Measurements from ENCODE around the gene HNRNPL. TPM values are rescaled to one million over a fixed set of nuclear protein-coding genes. Genes with fewer than 3 reads are reported as not detected.
A peak's percentile ranks its signal among the peaks of the same experiment; 100 is the strongest.

HNRNPL gene
- total and polyA plus RNA-seq, 2 donors (not counting 1 experiment from before 2014, with no cell fraction given) = 292 to 418 TPM

DNA sequence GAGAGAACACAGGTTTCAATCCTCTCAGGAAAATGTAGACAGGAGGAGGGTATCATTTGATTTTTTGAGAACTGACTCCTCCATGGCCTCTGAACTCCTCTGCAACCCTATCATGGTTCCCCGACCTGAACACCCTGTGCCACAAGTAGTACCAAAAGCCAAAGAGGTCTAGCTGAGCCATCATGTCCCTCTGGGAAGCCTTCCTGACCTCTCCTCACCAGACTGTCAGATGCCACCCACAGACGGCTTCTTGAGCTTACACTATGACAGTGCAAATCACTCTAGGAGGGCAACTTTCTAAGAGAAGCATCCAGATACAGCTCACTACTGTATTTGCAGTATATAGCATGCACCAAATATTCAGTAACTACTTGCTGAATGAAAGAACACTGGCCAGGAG lies 3.7 kb downstream of the HNRNPL start:
- ChIA-PET POLR2A (interaction anchor here (0.5 to 1.0 kb wide), 3 partner anchors 12 to 83 kb away, joined by 4 to 7 read pairs (median 6); no protein-coding TSS in a partner anchor), CTCF (interaction anchor here (0.7 to 4.3 kb wide), 4 partner anchors 13 to 41 kb away, joined by 3 to 42 read pairs (median 8); no protein-coding TSS in a partner anchor)
- peak overlapping the region; percentile 32 for H3K27ac Mint-ChIP-seq
- Histone ChIP-seq H3K4me3 (ENCODE audit: control extremely low read depth in 1 of 5, extremely low read depth in 1 of 5, insufficient read depth in 1 of 5, low read depth in 2 of 5, low read length in 4 of 5) (no peak overlapping the region), H3K4me1 (ENCODE audit: control insufficient read depth in 2 of 2, insufficient read depth in 2 of 2, low read length in 2 of 2) (peaks cover 60 to 70% of the 10 kb centered on the region in 2 donors), H3K9ac (ENCODE audit: low read length) (no peak overlapping the region), H3K4me2 (replicated peaks; ENCODE audit: low read depth, low read length, poor library complexity, severe bottlenecking) (no peak overlapping the region), H4K20me1 (ENCODE audit: control insufficient read depth, insufficient read depth, low read length, poor library complexity, severe bottlenecking) (peaks cover 81% of the 10 kb centered on the region), H3K9me3 (ENCODE audit: control extremely low read depth in 1 of 3, control insufficient read depth in 2 of 3, insufficient read depth in 1 of 3, low read length in 2 of 3) (no peaks in the 10 kb centered on the region), H3K36me3 (replicated peaks in 1 of 2; ENCODE audit: control extremely low read depth in 1 of 2, control insufficient read depth in 1 of 2, extremely low read depth in 1 of 2, insufficient read depth in 2 of 2, low read length in 1 of 2) (peaks cover 17 to 76% of the 10 kb centered on the region in 2 experiments), H3K27me3 (replicated peaks in 1 of 4; ENCODE audit: control extremely low read depth in 1 of 4, control insufficient read depth in 3 of 4, insufficient read depth in 4 of 4, low read length in 3 of 4) (no peaks in the 10 kb centered on the region), H2AFZ (ENCODE audit: insufficient read depth, low read depth, low read length, poor library complexity, severe bottlenecking) (no peak overlapping the region), H3K79me2 (ENCODE audit: control insufficient read depth, insufficient read depth, low read length) (peaks cover 75% of the 10 kb centered on the region), H3K27ac (ENCODE audit: low read length in 2 of 2) (no peak overlapping the region)
- H3K4me3 Mint-ChIP-seq = no peak overlapping the region
- no peaks in the 10 kb centered on the region for H3K9me3 Mint-ChIP-seq (ENCODE audit: insufficient read depth)
- 100% methylated on average over 1 of the region's 2 CpGs for WGBS (ENCODE audit: insufficient coverage)
- DNase-seq (peak; percentile 10), ATAC-seq (ENCODE audit: low read depth) (no peak)
- no peak for TF ChIP-seq EZH2 (IDR thresholded peaks at IDR 0.05; ENCODE audit: borderline replicate concordance, insufficient read depth, low read depth, low read length, poor library complexity, severe bottlenecking)
- TF ChIP-seq, protein P1, sequence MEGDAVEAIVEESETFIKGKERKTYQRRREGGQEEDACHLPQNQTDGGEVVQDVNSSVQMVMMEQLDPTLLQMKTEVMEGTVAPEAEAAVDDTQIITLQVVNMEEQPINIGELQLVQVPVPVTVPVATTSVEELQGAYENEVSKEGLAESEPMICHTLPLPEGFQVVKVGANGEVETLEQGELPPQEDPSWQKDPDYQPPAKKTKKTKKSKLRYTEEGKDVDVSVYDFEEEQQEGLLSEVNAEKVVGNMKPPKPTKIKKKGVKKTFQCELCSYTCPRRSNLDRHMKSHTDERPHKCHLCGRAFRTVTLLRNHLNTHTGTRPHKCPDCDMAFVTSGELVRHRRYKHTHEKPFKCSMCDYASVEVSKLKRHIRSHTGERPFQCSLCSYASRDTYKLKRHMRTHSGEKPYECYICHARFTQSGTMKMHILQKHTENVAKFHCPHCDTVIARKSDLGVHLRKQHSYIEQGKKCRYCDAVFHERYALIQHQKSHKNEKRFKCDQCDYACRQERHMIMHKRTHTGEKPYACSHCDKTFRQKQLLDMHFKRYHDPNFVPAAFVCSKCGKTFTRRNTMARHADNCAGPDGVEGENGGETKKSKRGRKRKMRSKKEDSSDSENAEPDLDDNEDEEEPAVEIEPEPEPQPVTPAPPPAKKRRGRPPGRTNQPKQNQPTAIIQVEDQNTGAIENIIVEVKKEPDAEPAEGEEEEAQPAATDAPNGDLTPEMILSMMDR (IDR thresholded peaks at IDR 0.05) = no peak
- H3K4me1 Mint-ChIP-seq = peaks cover 68% of the 10 kb centered on the region
- intact Hi-C loops (cut with micrococcal nuclease) = no loop called here
- no peaks in the 10 kb centered on the region for H3K27me3 Mint-ChIP-seq

DNA sequence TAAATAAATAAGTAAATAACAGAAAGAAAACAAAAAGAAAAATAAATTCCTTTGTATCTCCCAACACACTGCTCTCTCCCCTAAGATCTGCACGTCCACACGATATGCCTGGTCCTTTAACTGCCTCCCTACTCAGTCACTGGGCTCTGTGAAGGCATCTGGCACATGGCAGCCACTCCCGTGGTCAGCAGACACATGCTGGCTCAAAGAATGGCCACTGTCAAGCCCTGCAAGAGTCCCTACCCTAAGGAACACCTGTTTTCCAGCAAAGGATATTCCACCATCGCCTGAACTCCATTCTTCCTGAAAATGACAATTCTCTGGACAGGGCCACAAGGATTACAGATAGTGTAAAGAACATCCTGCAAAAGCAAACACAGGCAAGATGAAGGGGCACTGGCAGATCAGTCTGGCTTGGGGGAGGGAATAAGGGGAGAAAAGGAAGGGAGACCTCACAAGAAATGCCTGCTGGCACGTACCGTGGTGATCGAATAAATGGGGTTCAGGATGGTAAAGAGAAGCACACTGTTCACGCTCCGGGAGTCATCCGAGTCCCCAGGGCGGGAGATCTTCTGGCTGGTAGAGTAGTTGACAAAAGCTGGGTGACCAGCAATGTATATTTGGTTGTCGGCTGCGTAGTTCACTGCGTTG lies 4.3 kb downstream of the HNRNPL start:
- H3K36me3 ChIP-seq (replicated peaks in 1 of 2; ENCODE audit: control extremely low read depth in 1 of 2, control insufficient read depth in 1 of 2, extremely low read depth in 1 of 2, insufficient read depth in 2 of 2, low read length in 1 of 2) = peaks cover 17 to 82% of the 10 kb centered on the region in 2 experiments
- no peak overlapping the region for H3K9ac ChIP-seq (ENCODE audit: low read length)
- Mint-ChIP-seq H3K27me3 (no peaks in the 10 kb centered on the region), H3K9me3 (ENCODE audit: insufficient read depth) (no peaks in the 10 kb centered on the region), H3K27ac (peak overlapping the region; percentile 32), H3K4me3 (no peak overlapping the region), H3K4me1 (peaks cover 66% of the 10 kb centered on the region)
- intact Hi-C loops (cut with micrococcal nuclease) = no loop called here
- TF ChIP-seq, protein P1 (IDR thresholded peaks at IDR 0.05) = no peak
- TF ChIP-seq EZH2 (IDR thresholded peaks at IDR 0.05; ENCODE audit: borderline replicate concordance, insufficient read depth, low read depth, low read length, poor library complexity, severe bottlenecking) = no peak
- no peaks in the 10 kb centered on the region for H3K27me3 ChIP-seq (replicated peaks in 1 of 4; ENCODE audit: control extremely low read depth in 1 of 4, control insufficient read depth in 3 of 4, insufficient read depth in 4 of 4, low read length in 3 of 4)
- POLR2A ChIA-PET = interaction anchor here (0.9 to 1.0 kb wide), 2 partner anchors 12 to 24 kb away, joined by 6 to 7 read pairs; no protein-coding TSS in a partner anchor
- H3K27ac ChIP-seq (ENCODE audit: low read length in 2 of 2) = no peak overlapping the region
- CTCF ChIA-PET = interaction anchor here (2.8 to 4.3 kb wide), 2 partner anchors 24 to 42 kb away, joined by 12 to 42 read pairs; no protein-coding TSS in a partner anchor
- peaks cover 59 to 66% of the 10 kb centered on the region in 2 donors for H3K4me1 ChIP-seq (ENCODE audit: control insufficient read depth in 2 of 2, insufficient read depth in 2 of 2, low read length in 2 of 2)
- no peak overlapping the region for H3K4me3 ChIP-seq (ENCODE audit: control extremely low read depth in 1 of 5, extremely low read depth in 1 of 5, insufficient read depth in 1 of 5, low read depth in 2 of 5, low read length in 4 of 5)
- DNase-seq = no peak
- H3K79me2 ChIP-seq (ENCODE audit: control insufficient read depth, insufficient read depth, low read length) = peaks cover 81% of the 10 kb centered on the region
- no peak for ATAC-seq (ENCODE audit: low read depth)
- no peaks in the 10 kb centered on the region for H3K9me3 ChIP-seq (ENCODE audit: control extremely low read depth in 1 of 3, control insufficient read depth in 2 of 3, insufficient read depth in 1 of 3, low read length in 2 of 3)
- H2AFZ ChIP-seq (ENCODE audit: insufficient read depth, low read depth, low read length, poor library complexity, severe bottlenecking) = no peak overlapping the region
- no peak overlapping the region for H3K4me2 ChIP-seq (replicated peaks; ENCODE audit: low read depth, low read length, poor library complexity, severe bottlenecking)
- 97% methylated on average over 11 of the region's 14 CpGs for WGBS (ENCODE audit: insufficient coverage)
- peaks cover 87% of the 10 kb centered on the region for H4K20me1 ChIP-seq (ENCODE audit: control insufficient read depth, insufficient read depth, low read length, poor library complexity, severe bottlenecking)
